ENCODE measurements around the gene SCFD2. TPM values are rescaled to one million over a fixed set of nuclear protein-coding genes. Genes with fewer than 3 reads are reported as not detected.

SCFD2 gene
- total RNA-seq, 1 donor, result 24.2 TPM

DNA sequence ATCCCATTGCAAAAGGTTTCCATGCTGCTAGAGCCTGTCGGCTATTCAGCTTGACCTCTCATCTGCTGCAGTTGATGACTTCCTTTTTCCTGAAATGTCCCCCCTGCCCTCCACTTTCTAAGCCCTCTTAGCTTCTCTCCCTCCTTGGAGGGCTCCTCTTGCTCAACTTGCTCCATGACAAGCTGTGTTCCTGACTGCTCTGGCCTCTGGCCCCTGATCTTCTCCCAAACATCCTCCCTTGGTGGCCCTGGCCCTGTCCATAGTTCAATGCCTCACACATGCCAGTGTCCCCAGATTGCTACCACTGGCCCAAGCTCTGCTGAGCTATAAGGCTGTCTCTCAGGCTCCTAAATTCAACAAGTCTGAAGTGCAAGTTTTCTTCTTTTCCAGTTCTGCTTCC, 474.1 kb downstream of the SCFD2 start:
- Histone ChIP-seq H3K79me2 (ENCODE audit: insufficient read depth, low read length) (no peaks in the 10 kb centered on the region), H3K27ac (ENCODE audit: low read depth, low read length) (no peak overlapping the region), H3K4me2 (ENCODE audit: insufficient read depth, low read length) (no peak overlapping the region), H3K36me3 (ENCODE audit: insufficient read depth, low read length) (no peaks in the 10 kb centered on the region), H3K9me3 (ENCODE audit: low read depth, low read length) (no peaks in the 10 kb centered on the region), H2AFZ (ENCODE audit: low read length) (no peak overlapping the region), H3K4me3 (ENCODE audit: insufficient read depth, low read length) (no peak overlapping the region), H3K4me1 (ENCODE audit: insufficient read depth, low read length) (peaks cover 4% of the 10 kb centered on the region), H3K27me3 (ENCODE audit: insufficient read depth, low read length) (no peaks in the 10 kb centered on the region), H4K20me1 (ENCODE audit: insufficient read depth, low read length) (no peaks in the 10 kb centered on the region)
- no peak for TF ChIP-seq CTCF (IDR thresholded peaks at IDR 0.05; ENCODE audit: extremely low read depth, low read depth, low read length)
- DNase-seq (ENCODE audit: insufficient read length, low spot score, missing footprints), result no peak

DNA sequence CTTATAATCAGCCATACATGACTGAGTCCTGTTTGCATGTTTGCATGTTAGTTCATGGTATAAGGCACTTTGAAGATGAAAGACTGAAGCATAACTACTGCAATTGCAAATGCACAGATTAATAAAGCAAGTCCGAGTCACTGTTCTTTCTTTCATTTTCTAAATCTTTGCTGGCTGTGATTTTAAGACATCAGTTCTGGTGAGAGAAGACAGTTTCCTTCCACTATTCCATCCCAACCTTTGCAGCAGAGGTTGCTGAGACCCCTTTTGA, 475.4 kb downstream of the SCFD2 start:
- no peak overlapping the region for H3K4me2 ChIP-seq (ENCODE audit: insufficient read depth, low read length)
- no peaks in the 10 kb centered on the region for H3K79me2 ChIP-seq (ENCODE audit: insufficient read depth, low read length)
- TF ChIP-seq CTCF (IDR thresholded peaks at IDR 0.05; ENCODE audit: extremely low read depth, low read depth, low read length), result no peak
- H4K20me1 ChIP-seq (ENCODE audit: insufficient read depth, low read length), result no peaks in the 10 kb centered on the region
- H3K36me3 ChIP-seq (ENCODE audit: insufficient read depth, low read length), result no peaks in the 10 kb centered on the region
- DNase-seq (ENCODE audit: insufficient read length, low spot score, missing footprints), result no peak
- no peak overlapping the region for H3K27ac ChIP-seq (ENCODE audit: low read depth, low read length)
- peaks cover 4% of the 10 kb centered on the region for H3K4me1 ChIP-seq (ENCODE audit: insufficient read depth, low read length)
- no peaks in the 10 kb centered on the region for H3K9me3 ChIP-seq (ENCODE audit: low read depth, low read length)
- no peak overlapping the region for H2AFZ ChIP-seq (ENCODE audit: low read length)
- H3K4me3 ChIP-seq (ENCODE audit: insufficient read depth, low read length), result no peak overlapping the region
- no peaks in the 10 kb centered on the region for H3K27me3 ChIP-seq (ENCODE audit: insufficient read depth, low read length)

- H3K4me2 ChIP-seq (ENCODE audit: insufficient read depth, low read length), result no peak overlapping the region
- H3K36me3 ChIP-seq (ENCODE audit: insufficient read depth, low read length), result no peaks in the 10 kb centered on the region
- H3K9me3 ChIP-seq (ENCODE audit: low read depth, low read length), result no peaks in the 10 kb centered on the region
- no peak for DNase-seq (ENCODE audit: insufficient read length, low spot score, missing footprints)
- no peaks in the 10 kb centered on the region for H4K20me1 ChIP-seq (ENCODE audit: insufficient read depth, low read length)
- H3K27ac ChIP-seq (ENCODE audit: low read depth, low read length), result no peak overlapping the region
- peaks cover 4% of the 10 kb centered on the region for H3K4me1 ChIP-seq (ENCODE audit: insufficient read depth, low read length)
- H3K79me2 ChIP-seq (ENCODE audit: insufficient read depth, low read length), result no peaks in the 10 kb centered on the region
- H3K27me3 ChIP-seq (ENCODE audit: insufficient read depth, low read length), result no peaks in the 10 kb centered on the region
- H2AFZ ChIP-seq (ENCODE audit: low read length), result no peak overlapping the region
- H3K4me3 ChIP-seq (ENCODE audit: insufficient read depth, low read length), result no peak overlapping the region
- no peak for TF ChIP-seq CTCF (IDR thresholded peaks at IDR 0.05; ENCODE audit: extremely low read depth, low read depth, low read length)
Observed at GRCh38 chr4:52889778-52890520, 475.9 kb downstream of the SCFD2 start.

DNA sequence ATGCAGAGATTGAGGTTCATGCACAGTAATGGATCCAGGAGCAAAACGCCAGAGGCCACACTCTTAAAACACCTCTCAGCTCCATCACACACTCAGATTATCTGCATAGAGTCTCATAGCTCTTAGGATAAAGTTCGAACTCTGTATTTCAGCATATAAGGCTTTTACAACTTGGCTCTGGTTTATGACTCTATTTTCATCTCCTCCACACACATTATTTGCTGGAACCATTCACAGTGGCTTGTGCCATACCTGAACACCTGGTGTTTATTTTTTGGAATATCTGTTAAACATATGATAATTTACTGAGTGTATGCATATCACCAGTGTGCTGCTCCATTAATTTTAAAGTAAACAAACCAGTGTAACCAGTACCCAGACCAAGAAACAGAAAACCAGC, 476.5 kb downstream of the SCFD2 start:
- H3K4me1 ChIP-seq (ENCODE audit: insufficient read depth, low read length), result peaks cover 4% of the 10 kb centered on the region
- H3K36me3 ChIP-seq (ENCODE audit: insufficient read depth, low read length), result no peaks in the 10 kb centered on the region
- no peak for TF ChIP-seq CTCF (IDR thresholded peaks at IDR 0.05; ENCODE audit: extremely low read depth, low read depth, low read length)
- DNase-seq (ENCODE audit: insufficient read length, low spot score, missing footprints), result no peak
- H3K27me3 ChIP-seq (ENCODE audit: insufficient read depth, low read length), result no peaks in the 10 kb centered on the region
- H3K79me2 ChIP-seq (ENCODE audit: insufficient read depth, low read length), result no peaks in the 10 kb centered on the region
- no peaks in the 10 kb centered on the region for H4K20me1 ChIP-seq (ENCODE audit: insufficient read depth, low read length)
- H3K27ac ChIP-seq (ENCODE audit: low read depth, low read length), result no peak overlapping the region
- H2AFZ ChIP-seq (ENCODE audit: low read length), result no peak overlapping the region
- no peak overlapping the region for H3K4me2 ChIP-seq (ENCODE audit: insufficient read depth, low read length)
- no peaks in the 10 kb centered on the region for H3K9me3 ChIP-seq (ENCODE audit: low read depth, low read length)
- no peak overlapping the region for H3K4me3 ChIP-seq (ENCODE audit: insufficient read depth, low read length)

Measured in osteoblast (primary cell).